ENCODE results near the gene ARHGEF28.

DNA sequence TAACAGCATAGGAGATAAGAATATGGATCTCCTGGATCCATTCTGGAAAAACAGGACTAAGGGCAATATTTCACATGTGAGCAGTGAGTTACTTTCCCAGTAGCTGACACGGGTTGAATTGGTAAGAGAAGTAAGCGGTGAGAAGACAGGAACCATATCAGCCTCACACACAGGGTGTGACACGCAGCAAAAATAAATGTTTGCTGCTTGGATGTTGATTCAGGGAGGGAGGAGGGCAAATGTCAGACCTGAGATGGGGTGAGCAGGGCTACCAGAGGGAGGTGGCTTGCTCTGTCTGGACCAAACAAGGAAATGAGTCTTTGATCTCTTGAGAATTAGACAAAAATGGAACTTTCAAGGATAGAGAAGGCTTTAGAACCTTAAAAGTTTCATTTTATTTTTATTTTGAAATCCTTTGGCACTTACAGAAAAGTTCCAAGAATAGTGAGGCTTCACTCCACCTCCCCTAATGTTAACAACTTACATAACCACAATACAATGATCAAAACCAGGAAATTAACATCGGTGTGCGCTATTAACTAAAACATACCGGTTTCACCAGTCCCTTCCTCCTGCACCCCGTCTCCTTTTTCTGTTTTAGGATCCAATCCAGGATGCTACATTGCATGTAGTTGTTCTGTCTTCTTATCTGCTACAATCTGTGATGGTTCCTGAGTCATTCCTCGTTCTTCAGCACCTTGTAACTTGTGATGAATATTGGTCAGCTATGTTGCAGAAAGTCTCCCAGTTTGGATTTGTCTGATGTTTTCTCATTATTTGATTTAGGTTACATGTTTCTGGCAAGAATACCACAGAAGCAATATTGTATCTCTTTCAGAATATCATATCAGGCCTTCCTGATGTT lies 20.5 kb upstream of the ARHGEF28 start:
- TF ChIP-seq, protein P1, sequence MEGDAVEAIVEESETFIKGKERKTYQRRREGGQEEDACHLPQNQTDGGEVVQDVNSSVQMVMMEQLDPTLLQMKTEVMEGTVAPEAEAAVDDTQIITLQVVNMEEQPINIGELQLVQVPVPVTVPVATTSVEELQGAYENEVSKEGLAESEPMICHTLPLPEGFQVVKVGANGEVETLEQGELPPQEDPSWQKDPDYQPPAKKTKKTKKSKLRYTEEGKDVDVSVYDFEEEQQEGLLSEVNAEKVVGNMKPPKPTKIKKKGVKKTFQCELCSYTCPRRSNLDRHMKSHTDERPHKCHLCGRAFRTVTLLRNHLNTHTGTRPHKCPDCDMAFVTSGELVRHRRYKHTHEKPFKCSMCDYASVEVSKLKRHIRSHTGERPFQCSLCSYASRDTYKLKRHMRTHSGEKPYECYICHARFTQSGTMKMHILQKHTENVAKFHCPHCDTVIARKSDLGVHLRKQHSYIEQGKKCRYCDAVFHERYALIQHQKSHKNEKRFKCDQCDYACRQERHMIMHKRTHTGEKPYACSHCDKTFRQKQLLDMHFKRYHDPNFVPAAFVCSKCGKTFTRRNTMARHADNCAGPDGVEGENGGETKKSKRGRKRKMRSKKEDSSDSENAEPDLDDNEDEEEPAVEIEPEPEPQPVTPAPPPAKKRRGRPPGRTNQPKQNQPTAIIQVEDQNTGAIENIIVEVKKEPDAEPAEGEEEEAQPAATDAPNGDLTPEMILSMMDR (IDR thresholded peaks at IDR 0.05; ENCODE audit: low read depth, low read length), result no peak
- no peak for TF ChIP-seq POLR2A (IDR thresholded peaks at IDR 0.05; ENCODE audit: extremely low read depth, insufficient read length)
- TF ChIP-seq, protein P2, sequence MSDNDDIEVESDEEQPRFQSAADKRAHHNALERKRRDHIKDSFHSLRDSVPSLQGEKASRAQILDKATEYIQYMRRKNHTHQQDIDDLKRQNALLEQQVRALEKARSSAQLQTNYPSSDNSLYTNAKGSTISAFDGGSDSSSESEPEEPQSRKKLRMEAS (IDR thresholded peaks at IDR 0.05; ENCODE audit: low read depth, low read length), result no peak

All from NB4 (cell line).